Right lobe of liver (tissue), 6 donors: ENCODE data around the gene NF1. TPM values are rescaled to one million over a fixed set of nuclear protein-coding genes. Genes with fewer than 3 reads are reported as not detected.

Experiments used
- ATAC-seq, 4 donors: fragments of 200-7000 bp; cut with Tn5 transposase; one replicate each; pipeline ENCODE4 v1.9.1; 2020; ENCODE audit warnings: mild to moderate bottlenecking in 4 of 4, moderate library complexity in 4 of 4
- DNase-seq, 3 donors: peaks; one replicate each; pipeline ENCODE4 v3.0.0-alpha.2; 2020
- H3K27ac ChIP-seq, 3 donors: fragments of 200-600 bp; one replicate each; pipeline ENCODE4 v1.8.0; 2022
- H3K27me3 ChIP-seq, 2 donors: fragments of 200-600 bp; one replicate each; pipeline ENCODE4 v1.8.0; 2022
- H3K36me3 ChIP-seq, 4 donors: fragments of 200-600 bp; sonication (generic) in 1 of 4; one replicate each; pipeline versions ENCODE4 v1.5.1 to v1.8.0; 2017 to 2022; ENCODE audit warnings: control low read depth in 1 of 4
- H3K4me1 ChIP-seq, 4 donors: fragments of 200-600 bp; sonication (generic) in 1 of 4; one replicate each; pipeline versions ENCODE4 v1.5.1 to v1.8.0; 2017 to 2022; ENCODE audit warnings: control low read depth in 1 of 4
- H3K4me3 ChIP-seq, 3 donors: fragments of 200-600 bp; one replicate each; pipeline ENCODE4 v1.8.0; 2022
- H3K9me3 ChIP-seq, 4 donors: fragments of 200-600 bp; sonication (generic) in 1 of 4; one replicate each; pipeline versions ENCODE4 v1.5.1 to v1.8.0; 2017 to 2022; ENCODE audit warnings: control low read depth in 1 of 4
- CTCF ChIP-seq, 4 donors: fragments of 200-600 bp in 3 of 4; fragments of 450-650 bp in 1 of 4; IDR thresholded peaks; one replicate each; pipeline versions ENCODE4 v1.5.1 to v1.8.0; 2016 to 2022; ENCODE audit warnings: antibody characterized with exemption in 4 of 4, mild to moderate bottlenecking in 2 of 4
- POLR2A ChIP-seq: fragments of 450-650 bp; IDR thresholded peaks from one replicate; pipeline ENCODE4 v1.6.1; 2017; ENCODE audit warnings: antibody characterized with exemption, mild to moderate bottlenecking
- WGBS: methylation state at CpG from one replicate; pipeline ENCODE4 v1.1.6; 2018; ENCODE audit warnings: low coverage, low lambda C conversion rate; ENCODE audit not compliant: insufficient coverage; ENCODE audit errors: missing lambda C conversion rate; 5-methylcytosine and 5-hydroxymethylcytosine counted together
- intact Hi-C, 2 donors: fragments of 100-400 bp; cut with DNase I; formaldehyde crosslinking; loops; one replicate each; pipeline versions ENCODE4 v1.11.2 to v1.14.1; 2022
- total RNA-seq, 6 experiments: library from RNA; depleted of rRNA in 2 of 6; stranded (reverse); fragments of >200 nt in 2 of 6; fragmentation: NEBNext Ultra II Directional in 3 of 6; extraction: Animal tissue kit (Norgen Biotek cat#: 25700) in 3 of 6; gene quantifications; one replicate each; pipeline versions ENCODE4 v1.1.0 to v1.2.4, GENCODE V29; 2016 to 2023
- donor health status: DM: no; HTN: yes; CAD: no.
- donor health status: DM: no; HTN: no; CAD: no.
- donor health status: DM: no; HTN: no; CAD: no.
- donor health status: DM: no; HTN: yes; CAD: no.
- donor health status: DM: no; HTN: yes; CAD: no.

The NF1 gene
- total RNA-seq, 6 experiments from 2014 or later, result 26.6 to 35.3 (median 30.0) TPM

GRCh38 chr17:31366088-31366487, 271.3 kb downstream of the NF1 start:
- intact Hi-C loops, result no loop called here
- Histone ChIP-seq H3K4me3 (no peak overlapping the region), H3K9me3 (no peaks in the 10 kb centered on the region), H3K4me1 (no peaks in the 10 kb centered on the region), H3K36me3 (peaks cover 0 to 12% (median 3%) of the 10 kb centered on the region in 4 donors), H3K27ac (no peak overlapping the region), H3K27me3 (no peaks in the 10 kb centered on the region)
- WGBS, result 95% methylated on average over 3 of the region's 4 CpGs
- DNase-seq, result no peak
- ATAC-seq, result no peak
- TF ChIP-seq POLR2A, result no peak
- TF ChIP-seq CTCF (IDR thresholded peaks at IDR 0.05), result no peak

GRCh38 chr17:31369266-31369665, 274.5 kb downstream of the NF1 start:
- Histone ChIP-seq H3K36me3 (no peaks in the 10 kb centered on the region), H3K9me3 (no peaks in the 10 kb centered on the region), H3K27me3 (no peaks in the 10 kb centered on the region), H3K4me1 (peaks cover 0 to 7% (median 0%) of the 10 kb centered on the region in 4 donors), H3K27ac (no peak overlapping the region), H3K4me3 (no peak overlapping the region)
- TF ChIP-seq CTCF (IDR thresholded peaks at IDR 0.05) (no peak), POLR2A (no peak)
- intact Hi-C loops, result no loop called here
- DNase-seq (no peak), ATAC-seq (no peak)

GRCh38 chr17:31371511-31372097, 276.8 kb downstream of the NF1 start:
- Histone ChIP-seq H3K36me3 (no peaks in the 10 kb centered on the region), H3K27me3 (no peaks in the 10 kb centered on the region), H3K4me3 (no peak overlapping the region), H3K27ac (no peak overlapping the region), H3K9me3 (no peaks in the 10 kb centered on the region), H3K4me1 (peaks cover 0 to 7% (median 0%) of the 10 kb centered on the region in 4 donors)
- intact Hi-C loops, result no loop called here
- DNase-seq, result no peak
- no peak for TF ChIP-seq POLR2A
- TF ChIP-seq CTCF (IDR thresholded peaks at IDR 0.05), result no peak
- WGBS, result 54% methylated on average over 4 of the region's 4 CpGs
- peak in 1 of 4 donors; percentile 24 for ATAC-seq

GRCh38 chr17:31373150-31374093, 278.6 kb downstream of the NF1 start:
- no peak overlapping the region for H3K4me3 ChIP-seq
- ATAC-seq (peak; percentile 71 to 89 (median 86)), DNase-seq (no peak)
- 67% methylated on average over 10 of the region's 10 CpGs for WGBS
- no peaks in the 10 kb centered on the region for H3K9me3 ChIP-seq
- H3K4me1 ChIP-seq, result peaks cover 0 to 7% (median 0%) of the 10 kb centered on the region in 4 donors
- H3K36me3 ChIP-seq, result no peaks in the 10 kb centered on the region
- intact Hi-C loops, result no loop called here
- no peak for TF ChIP-seq POLR2A
- TF ChIP-seq CTCF (IDR thresholded peaks at IDR 0.05), result peak; percentile 51 to 59 (median 52)
- no peaks in the 10 kb centered on the region for H3K27me3 ChIP-seq
- no peak overlapping the region for H3K27ac ChIP-seq
